ENCODE data around the gene THSD4.

Gene THSD4

GRCh38 chr15:71679793-71680353, 564.6 kb downstream of the THSD4 start:
- DNase-seq = no peak

DNA sequence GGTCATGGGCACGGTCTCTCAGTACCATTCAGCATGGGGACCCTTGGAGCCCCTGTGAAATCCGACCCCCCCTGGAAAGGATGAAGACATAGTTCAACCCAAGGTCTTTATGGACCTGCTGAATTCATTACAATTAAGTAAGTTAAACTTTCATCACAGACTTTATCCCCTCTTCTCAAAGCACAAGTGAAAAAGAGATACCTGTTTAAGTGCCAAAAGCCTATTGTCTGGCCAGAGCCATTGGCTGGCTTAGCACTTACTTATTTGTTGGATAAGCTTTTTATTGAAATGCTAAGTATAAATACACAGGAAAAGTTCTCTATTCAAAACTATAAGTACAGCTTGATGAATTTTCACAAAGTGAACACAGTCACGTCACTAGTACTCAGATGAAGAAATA, 566.7 kb downstream of the THSD4 start:
- no peak for DNase-seq

GRCh38 chr15:71683411-71684274, 568.4 kb downstream of the THSD4 start:
- DNase-seq = no peak

DNA sequence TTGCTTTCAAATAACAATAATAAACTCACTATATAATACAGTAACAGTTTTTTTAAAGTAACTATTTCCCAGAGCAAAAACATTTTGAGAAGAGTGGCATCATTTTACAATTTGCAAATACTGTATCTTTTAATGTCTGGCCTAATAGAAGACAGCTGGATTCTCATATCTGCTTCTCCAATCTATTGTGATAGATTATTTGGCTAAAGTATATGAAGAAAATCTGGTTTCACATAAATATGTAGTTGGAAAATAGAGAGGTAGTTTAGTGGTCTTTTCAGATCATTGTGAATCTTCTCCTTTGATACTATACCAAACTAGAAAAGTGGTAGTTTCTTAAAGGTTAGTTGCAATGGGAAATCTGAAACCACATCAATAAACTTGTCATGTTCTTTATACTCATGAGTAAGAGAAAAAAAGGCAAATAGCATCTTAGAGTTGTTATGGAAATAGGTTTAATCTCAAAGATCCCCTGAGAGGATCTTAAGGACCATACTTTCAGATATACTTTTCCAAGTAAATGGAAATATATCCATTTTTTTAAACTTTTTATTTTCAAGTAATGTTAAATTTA, 570.2 kb downstream of the THSD4 start:
- DNase-seq = no peak

GRCh38 chr15:71686221-71687050, 571.2 kb downstream of the THSD4 start:
- DNase-seq = no peak

- DNase-seq = no peak
Measured at GRCh38 chr15:71687902-71688508, 572.7 kb downstream of the THSD4 start.

DNA sequence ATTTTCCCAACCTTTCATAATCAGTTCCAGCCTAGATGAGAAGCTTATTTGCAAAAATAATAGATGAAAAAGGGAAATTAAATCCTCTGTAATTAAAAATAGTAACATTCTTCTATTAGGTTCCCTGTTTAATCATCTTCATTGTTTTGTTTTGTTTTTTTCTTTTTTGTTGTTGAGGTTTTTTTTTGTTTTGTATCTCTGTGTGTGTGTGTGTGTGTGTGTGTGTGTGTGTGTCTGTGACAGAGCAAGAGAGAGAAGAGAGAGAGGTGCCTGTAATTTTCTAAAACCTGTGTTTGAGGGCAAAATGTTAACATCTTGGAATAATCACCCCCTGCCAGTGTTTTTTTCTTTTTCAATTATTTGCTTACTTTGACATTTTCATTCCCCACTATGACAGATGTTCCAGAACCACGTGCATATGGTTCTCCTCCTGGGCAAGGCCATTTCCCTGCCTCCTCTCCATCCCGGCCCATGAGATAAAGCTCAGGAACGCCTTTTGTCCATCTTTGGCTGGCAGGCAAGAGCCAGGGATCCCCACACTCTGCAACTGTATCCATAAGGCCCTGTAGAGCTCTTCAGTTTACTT, 573.3 kb downstream of the THSD4 start:
- DNase-seq = no peak

GRCh38 chr15:71691081-71691457, 575.8 kb downstream of the THSD4 start:
- no peak for DNase-seq

DNA sequence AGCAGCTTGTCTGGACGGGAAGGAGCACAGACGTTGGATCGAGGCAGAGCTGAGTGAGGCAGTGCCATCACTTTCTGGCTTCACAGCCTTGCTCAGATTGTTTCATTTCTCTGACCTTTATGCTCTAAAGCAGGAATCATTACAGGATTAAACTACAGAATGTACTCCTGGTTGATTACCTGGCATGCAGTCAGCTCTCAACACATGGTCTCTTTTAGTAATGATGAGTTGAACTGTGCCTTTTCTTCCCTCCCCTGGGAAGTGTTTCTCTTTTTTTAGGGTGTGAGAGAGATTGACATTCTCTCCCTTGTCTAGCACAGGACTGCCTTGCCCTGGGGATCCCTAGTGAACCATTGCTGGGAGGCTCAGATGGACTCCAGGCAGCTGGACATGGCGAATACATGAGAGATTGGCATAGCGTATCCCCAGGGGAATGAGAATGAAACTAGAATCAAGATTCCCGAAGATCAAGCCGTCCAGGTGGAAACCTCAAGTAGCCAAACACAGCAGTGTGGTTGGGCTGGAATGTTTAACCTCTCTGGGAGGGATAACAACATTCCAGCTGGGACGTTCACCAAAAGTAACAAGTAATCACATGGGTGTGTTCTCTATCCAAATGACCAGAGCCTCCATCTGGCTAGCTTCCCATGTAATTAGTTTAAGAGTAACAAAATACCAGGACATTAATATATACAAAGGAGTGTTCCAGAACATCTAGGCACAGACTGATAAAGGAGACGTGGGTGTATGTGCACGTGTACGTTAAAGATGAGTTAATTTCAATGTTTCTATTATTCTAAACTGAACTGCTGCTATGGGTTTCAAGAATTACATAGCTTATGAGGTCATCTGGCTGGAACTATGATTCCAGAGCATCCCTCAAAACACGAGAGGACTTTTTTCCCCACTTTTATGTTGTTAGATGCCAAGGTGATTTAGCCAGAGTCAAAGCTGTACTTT, 576.5 kb downstream of the THSD4 start:
- no peak for DNase-seq

DNA sequence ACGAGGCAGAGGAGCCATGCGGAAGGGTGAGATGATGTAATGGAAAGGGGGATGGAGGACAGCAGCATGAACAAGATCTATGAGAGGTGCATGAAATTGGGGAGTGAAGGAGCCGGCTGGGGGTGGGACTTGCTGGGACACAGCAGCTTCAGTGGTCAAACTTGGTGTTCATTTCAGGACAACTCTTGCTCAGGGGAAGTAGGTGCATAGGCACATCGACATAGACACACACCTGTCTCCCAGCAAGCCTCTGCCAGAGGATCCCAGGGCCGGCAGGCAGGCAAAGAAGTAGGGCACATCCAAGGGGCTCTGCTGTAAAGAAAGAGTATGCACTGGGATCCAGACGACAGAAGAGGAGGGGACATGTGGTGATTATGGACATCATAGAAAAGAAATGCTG, 582.0 kb downstream of the THSD4 start:
- no peak for DNase-seq

DNA sequence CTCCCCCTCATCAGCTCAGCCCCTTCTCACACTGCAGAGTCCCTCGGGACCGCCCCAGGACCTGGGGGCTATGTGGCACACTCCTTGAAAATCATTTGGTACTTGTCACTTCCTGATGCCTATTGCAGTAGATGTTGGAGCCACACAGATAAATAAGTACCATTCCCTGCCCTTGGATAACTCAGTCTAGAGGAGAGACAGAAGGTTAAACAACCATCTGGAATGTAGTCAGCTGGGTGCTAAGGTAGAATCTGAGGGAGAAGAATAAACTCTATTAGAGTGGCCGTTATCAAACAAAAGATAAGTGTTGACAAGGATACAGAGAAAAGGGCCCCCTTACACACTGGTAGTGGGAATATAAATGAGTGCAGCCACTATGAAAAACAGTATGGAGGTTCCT, 582.8 kb downstream of the THSD4 start:
- no peak for DNase-seq

DNA sequence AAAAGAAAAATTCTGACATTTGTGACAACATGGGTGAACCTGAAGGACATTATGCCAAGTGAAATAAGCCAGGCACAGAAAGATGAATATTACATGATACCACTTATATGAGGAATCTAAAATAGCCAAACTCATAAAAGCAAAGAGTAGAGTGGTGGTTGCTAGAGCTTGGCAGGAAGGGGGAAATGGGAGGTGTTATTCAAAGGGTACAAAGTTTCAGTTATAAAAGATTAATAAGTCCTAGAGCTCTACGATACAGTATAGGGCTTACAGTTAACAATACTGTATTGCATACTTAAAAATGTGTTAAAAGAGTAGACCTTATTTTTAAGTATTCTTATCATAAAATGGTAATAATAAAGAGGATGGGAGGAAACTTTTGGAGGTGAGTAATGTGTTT, 583.5 kb downstream of the THSD4 start:
- no peak for DNase-seq

- DNase-seq = no peak
Measured at GRCh38 chr15:71699977-71700376, 584.7 kb downstream of the THSD4 start.

DNA sequence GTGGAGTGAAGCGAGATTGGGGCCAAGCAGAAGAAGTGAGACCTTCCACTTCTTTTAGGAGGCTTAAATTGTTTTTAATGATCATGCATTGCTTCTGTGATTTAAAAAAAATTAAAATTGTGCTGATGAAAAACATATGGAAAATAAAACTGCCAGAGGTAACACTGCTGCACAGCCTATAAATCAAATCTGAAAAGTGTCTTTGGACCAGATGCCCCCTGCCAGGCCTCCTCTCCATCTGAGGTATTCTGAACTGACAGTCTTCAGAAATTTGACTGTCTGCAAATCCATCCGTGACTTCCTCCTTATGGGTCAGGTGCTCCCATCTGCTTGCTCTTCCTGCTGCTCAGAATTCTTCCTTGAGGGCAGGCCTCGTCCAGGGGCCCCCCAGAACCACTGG, 586.5 kb downstream of the THSD4 start:
- DNase-seq = no peak

- DNase-seq = no peak
Measured at GRCh38 chr15:71702496-71702895, 587.2 kb downstream of the THSD4 start.

GRCh38 chr15:71705151-71705550, 589.9 kb downstream of the THSD4 start:
- no peak for DNase-seq

DNA sequence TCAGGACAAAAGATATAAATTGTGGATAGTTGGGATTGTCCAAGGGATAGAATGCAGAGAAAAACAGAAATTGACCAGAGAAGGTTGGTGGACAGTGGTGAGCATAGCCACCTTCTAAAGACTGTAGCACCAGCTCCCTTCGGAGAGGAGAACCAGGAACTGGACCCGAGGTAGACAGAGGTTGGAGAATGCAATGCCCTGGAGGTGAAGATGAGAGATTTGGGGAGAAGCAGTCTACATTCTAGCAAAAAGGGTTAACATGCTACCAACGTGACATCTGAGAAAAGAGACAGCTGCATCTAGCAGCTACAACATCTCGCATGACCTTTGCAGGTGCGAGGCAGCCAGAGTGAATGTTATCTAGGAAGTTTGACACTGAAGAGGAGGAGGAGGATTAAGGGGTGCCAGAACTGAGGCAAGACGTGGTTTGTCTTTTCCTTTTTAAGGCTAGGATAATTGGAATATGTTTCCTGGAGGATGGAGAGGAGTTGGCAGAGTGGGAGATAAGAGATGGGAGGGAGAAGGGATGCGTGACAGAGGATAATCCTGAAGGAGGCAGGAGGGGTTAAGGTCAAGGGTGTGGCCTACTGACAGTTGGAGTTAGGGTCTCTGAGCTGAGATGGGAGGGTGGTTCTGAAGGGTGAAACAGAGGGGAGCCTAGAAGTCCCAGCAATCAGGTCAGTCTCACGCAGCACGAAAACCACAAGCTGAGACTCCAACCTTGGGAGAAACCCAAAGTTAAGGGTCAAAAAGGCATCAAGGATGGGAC, 591.4 kb downstream of the THSD4 start:
- DNase-seq = no peak

GRCh38 chr15:71707230-71708050, 592.2 kb downstream of the THSD4 start:
- no peak for DNase-seq

GRCh38 chr15:71708051-71708429, 592.8 kb downstream of the THSD4 start:
- DNase-seq = no peak

- no peak for DNase-seq
Measured at GRCh38 chr15:71708741-71709140, 593.5 kb downstream of the THSD4 start.
